Vagina (tissue), 2 donors: ENCODE data around the gene POLR1G.

Source experiments
- CTCF ChIP-seq, 3 experiments: fragments of 450-650 bp in 2 of 3; fragments of 200-600 bp in 1 of 3; sonication (generic) in 1 of 3; IDR thresholded peaks; one replicate each; pipeline ENCODE4 v1.5.1; 2017 to 2019; ENCODE audit warnings: antibody characterized with exemption in 3 of 3, mild to moderate bottlenecking in 2 of 3, moderate library complexity in 2 of 3
- POLR2A ChIP-seq, 2 donors: fragments of 450-650 bp; IDR thresholded peaks; one replicate each; pipeline ENCODE4 v1.6.1; 2017; ENCODE audit warnings: antibody characterized with exemption in 2 of 2, mild to moderate bottlenecking in 2 of 2, moderate library complexity in 2 of 2

- TF ChIP-seq CTCF (IDR thresholded peaks at IDR 0.05) (no peak), POLR2A (IDR thresholded peaks at IDR 0.05) (no peak)
These were observed 3.2 kb upstream of the POLR1G start for GRCh38 chr19:45403272-45403671.
